Glutamatergic neuron (in vitro differentiated cells): ENCODE measurements around the gene THADA. TPM values are rescaled to one million over a fixed set of nuclear protein-coding genes. Genes with fewer than 3 reads are reported as not detected.
A peak's percentile ranks its signal among the peaks of the same experiment; 100 is the strongest.
"Not testable (repeated sequence)": the region's sequence is repeated elsewhere in the genome, so short reads cannot be mapped to it uniquely, and the experiment has no call there.

Experiments used
- DNase-seq: peaks from one replicate; pipeline ENCODE4 v3.0.0; 2022
- H3K27ac Mint-ChIP-seq: one replicate; pipeline ENCODE4 v1.8.0; 2020; ENCODE audit warnings: mild to moderate bottlenecking, mixed read lengths, inconsistent platforms; ENCODE audit not compliant: unreplicated experiment
- H3K27me3 Mint-ChIP-seq: one replicate; pipeline ENCODE4 v1.8.0; 2020; ENCODE audit warnings: mild to moderate bottlenecking, moderate library complexity, mixed read lengths, inconsistent platforms; ENCODE audit not compliant: unreplicated experiment
- H3K36me3 Mint-ChIP-seq: one replicate; pipeline ENCODE4 v1.8.0; 2020; ENCODE audit warnings: mild to moderate bottlenecking, mixed read lengths, inconsistent platforms; ENCODE audit not compliant: unreplicated experiment
- H3K4me1 Mint-ChIP-seq: one replicate; pipeline ENCODE4 v1.8.0; 2020; ENCODE audit warnings: mild to moderate bottlenecking, low read depth, mixed read lengths, inconsistent platforms; ENCODE audit not compliant: unreplicated experiment
- H3K4me3 Mint-ChIP-seq: one replicate; pipeline ENCODE4 v1.8.0; 2020; ENCODE audit warnings: mild to moderate bottlenecking, mixed read lengths, inconsistent platforms; ENCODE audit not compliant: unreplicated experiment
- H3K9me3 Mint-ChIP-seq: one replicate; pipeline ENCODE4 v1.8.0; 2020; ENCODE audit warnings: mild to moderate bottlenecking, moderate library complexity, mixed read lengths, inconsistent platforms; ENCODE audit not compliant: unreplicated experiment
- total RNA-seq: library from RNA; stranded (reverse); fragmentation: NEBNext Ultra II Directional; extraction: Animal tissue kit (Norgen Biotek cat#: 25700); gene quantifications from one replicate; pipeline ENCODE4 v1.2.1, GENCODE V29; 2021; ENCODE audit not compliant: unreplicated experiment
- TF ChIP-seq, protein P1 (sequence below): fragments of 200-600 bp; sonication (generic); IDR thresholded peaks from one replicate; pipeline ENCODE4 v1.5.0; 2021; ENCODE audit not compliant: partially characterized antibody, unreplicated experiment

THADA gene
- total RNA-seq, 1 donor from 2014 or later, result 15.0 TPM

DNA sequence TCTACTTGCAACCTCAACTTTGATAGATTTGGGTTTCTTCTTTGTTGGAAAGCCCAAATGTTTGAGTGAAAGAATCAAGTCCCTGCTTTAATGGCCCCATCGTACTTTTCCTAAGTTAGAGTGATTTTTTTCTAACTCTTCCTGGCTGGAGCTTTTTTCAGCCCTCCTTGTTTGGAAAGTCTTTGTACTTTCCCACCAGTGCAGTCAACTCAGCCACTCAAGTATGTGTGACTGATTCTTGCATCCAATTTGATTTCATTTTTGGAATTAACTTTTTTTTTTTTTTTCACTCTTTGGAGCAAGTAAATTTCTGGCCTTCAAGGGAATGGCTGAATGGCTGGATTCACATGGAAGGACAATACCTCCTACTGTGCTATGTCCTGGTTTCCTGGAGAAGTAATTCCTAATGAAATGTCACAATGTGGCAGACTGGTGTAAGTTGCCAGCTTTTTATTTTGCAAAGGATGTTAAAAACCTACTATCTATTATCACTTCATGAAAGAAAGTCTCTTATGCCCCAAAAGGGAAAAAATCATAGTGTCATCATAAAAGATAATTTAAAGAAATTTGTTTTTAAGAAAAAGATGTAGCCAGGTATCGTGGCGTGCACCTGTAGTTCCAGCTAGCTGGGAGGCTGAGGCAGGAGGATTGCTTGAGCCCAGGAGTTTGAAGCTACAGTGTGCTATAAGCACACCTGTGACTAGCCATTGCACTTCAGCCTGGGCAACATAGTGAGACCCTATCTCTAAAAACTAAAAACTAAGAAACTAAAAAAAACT lies 293.5 kb downstream of the THADA start:
- Mint-ChIP-seq H3K9me3 (no peaks in the 10 kb centered on the region), H3K27me3 (peaks cover 2% of the 10 kb centered on the region), H3K36me3 (no peaks in the 10 kb centered on the region), H3K4me1 (peaks cover 4% of the 10 kb centered on the region), H3K27ac (no peak overlapping the region), H3K4me3 (no peak overlapping the region)
- DNase-seq, result no peak
- TF ChIP-seq, protein P1, sequence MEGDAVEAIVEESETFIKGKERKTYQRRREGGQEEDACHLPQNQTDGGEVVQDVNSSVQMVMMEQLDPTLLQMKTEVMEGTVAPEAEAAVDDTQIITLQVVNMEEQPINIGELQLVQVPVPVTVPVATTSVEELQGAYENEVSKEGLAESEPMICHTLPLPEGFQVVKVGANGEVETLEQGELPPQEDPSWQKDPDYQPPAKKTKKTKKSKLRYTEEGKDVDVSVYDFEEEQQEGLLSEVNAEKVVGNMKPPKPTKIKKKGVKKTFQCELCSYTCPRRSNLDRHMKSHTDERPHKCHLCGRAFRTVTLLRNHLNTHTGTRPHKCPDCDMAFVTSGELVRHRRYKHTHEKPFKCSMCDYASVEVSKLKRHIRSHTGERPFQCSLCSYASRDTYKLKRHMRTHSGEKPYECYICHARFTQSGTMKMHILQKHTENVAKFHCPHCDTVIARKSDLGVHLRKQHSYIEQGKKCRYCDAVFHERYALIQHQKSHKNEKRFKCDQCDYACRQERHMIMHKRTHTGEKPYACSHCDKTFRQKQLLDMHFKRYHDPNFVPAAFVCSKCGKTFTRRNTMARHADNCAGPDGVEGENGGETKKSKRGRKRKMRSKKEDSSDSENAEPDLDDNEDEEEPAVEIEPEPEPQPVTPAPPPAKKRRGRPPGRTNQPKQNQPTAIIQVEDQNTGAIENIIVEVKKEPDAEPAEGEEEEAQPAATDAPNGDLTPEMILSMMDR, result no peak

GRCh38 chr2:43300781-43301583 lies 294.9 kb downstream of the THADA start:
- H3K4me1 Mint-ChIP-seq, result peaks cover 4% of the 10 kb centered on the region
- no peak for DNase-seq
- H3K36me3 Mint-ChIP-seq, result no peaks in the 10 kb centered on the region
- no peak overlapping the region for H3K27ac Mint-ChIP-seq
- TF ChIP-seq, protein P1, result no peak
- peaks cover 2% of the 10 kb centered on the region for H3K27me3 Mint-ChIP-seq
- no peaks in the 10 kb centered on the region for H3K9me3 Mint-ChIP-seq
- H3K4me3 Mint-ChIP-seq, result no peak overlapping the region

DNA sequence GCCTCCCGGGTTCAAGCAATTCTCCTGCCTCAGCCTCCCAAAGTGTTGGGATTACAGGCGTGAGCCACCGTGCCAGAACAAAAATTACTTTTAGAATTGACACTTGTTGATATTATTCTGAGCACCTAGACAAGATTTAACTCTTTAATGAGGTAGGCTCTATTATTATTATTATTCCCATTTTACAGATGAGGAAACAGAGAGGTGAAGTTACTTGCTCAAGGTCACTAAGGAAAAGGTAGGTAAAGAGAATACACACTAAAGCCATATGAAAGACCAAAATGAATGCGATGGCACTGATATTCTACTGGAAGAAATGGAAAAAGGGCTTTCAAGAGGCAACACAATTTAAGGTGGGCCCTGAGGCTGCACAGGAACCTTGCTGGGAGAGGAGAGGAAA lies 295.6 kb downstream of the THADA start:
- Mint-ChIP-seq H3K4me1 (peaks cover 4% of the 10 kb centered on the region), H3K36me3 (no peaks in the 10 kb centered on the region), H3K27me3 (peaks cover 2% of the 10 kb centered on the region), H3K4me3 (no peak overlapping the region), H3K9me3 (no peaks in the 10 kb centered on the region), H3K27ac (peak overlapping the region; percentile 60)
- TF ChIP-seq, protein P1, result no peak
- no peak for DNase-seq

DNA sequence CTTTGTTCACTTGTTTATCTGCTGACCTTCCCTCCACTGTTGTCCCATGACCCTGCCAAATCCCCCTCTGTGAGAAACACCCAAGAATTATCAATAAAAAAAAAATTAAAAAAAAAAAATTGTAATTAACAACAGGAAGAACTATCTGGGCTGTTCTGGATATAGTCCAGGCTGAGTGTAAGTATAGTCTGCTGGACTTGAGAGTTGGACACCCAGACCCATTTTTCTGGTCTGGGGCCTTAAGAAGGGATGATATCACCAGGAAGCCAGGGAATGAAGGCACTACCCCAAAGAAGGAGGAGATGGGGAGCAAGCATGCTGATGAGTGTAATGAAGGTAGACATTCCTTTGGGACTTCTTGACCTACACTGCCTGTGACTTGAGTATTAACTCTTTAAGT lies 297.3 kb downstream of the THADA start:
- H3K27ac Mint-ChIP-seq, result peak overlapping the region; percentile 50
- peaks cover 2% of the 10 kb centered on the region for H3K27me3 Mint-ChIP-seq
- peaks cover 4% of the 10 kb centered on the region for H3K4me1 Mint-ChIP-seq
- no peaks in the 10 kb centered on the region for H3K36me3 Mint-ChIP-seq
- no peaks in the 10 kb centered on the region for H3K9me3 Mint-ChIP-seq
- no peak for DNase-seq
- no peak overlapping the region for H3K4me3 Mint-ChIP-seq
- TF ChIP-seq, protein P1, result no peak

- not testable (repeated sequence) for H3K4me3 Mint-ChIP-seq, DNase-seq, H3K9me3 Mint-ChIP-seq
Measured at GRCh38 chr2:43297740-43298139, 298.1 kb downstream of the THADA start.

More at GRCh38 chr2:43297740-43298139, 298.1 kb downstream of the THADA start:
- not testable (repeated sequence) for H3K27ac Mint-ChIP-seq, H3K27me3 Mint-ChIP-seq, H3K4me1 Mint-ChIP-seq, H3K36me3 Mint-ChIP-seq
